Esophagus muscularis mucosa (tissue), 4 donors: Measurements from ENCODE around the gene CCDC17. TPM values are rescaled to one million over a fixed set of nuclear protein-coding genes. Genes with fewer than 3 reads are reported as not detected.
"Not testable (repeated sequence)": the region's sequence is repeated elsewhere in the genome, so short reads cannot be mapped to it uniquely, and the experiment has no call there.

Source experiments
- DNase-seq: peaks from one replicate; pipeline ENCODE4 v3.0.0-alpha.2; 2017; ENCODE audit errors: extremely low spot score
- H3K27ac ChIP-seq, 4 donors: fragments of 200-600 bp; sonication (generic); replicated peaks in 1 of 4; 1 replicate in 3 of 4; 2 replicates in 1 of 4; pipeline ENCODE4 v1.5.1; 2016 to 2019; ENCODE audit warnings: mild to moderate bottlenecking in 1 of 4
- H3K27me3 ChIP-seq, 4 donors: fragments of 200-600 bp; sonication (generic); one replicate each; pipeline versions ENCODE4 v1.5.1 to v1.6.0; 2016 to 2019
- H3K36me3 ChIP-seq, 4 donors: fragments of 200-600 bp; sonication (generic); one replicate each; pipeline ENCODE4 v1.5.1; 2016 to 2019
- H3K4me1 ChIP-seq, 4 donors: fragments of 200-600 bp; sonication (generic); one replicate each; pipeline ENCODE4 v1.5.1; 2016 to 2019
- H3K4me3 ChIP-seq, 4 donors: fragments of 200-600 bp; sonication (generic); 1 replicate in 2 of 4; 2 replicates in 2 of 4; pipeline ENCODE4 v1.5.1; 2016 to 2019; ENCODE audit warnings: mild to moderate bottlenecking in 4 of 4, moderate library complexity in 1 of 4
- H3K9me3 ChIP-seq, 4 donors: fragments of 200-600 bp; sonication (generic); 1 replicate in 3 of 4; 2 replicates in 1 of 4; pipeline ENCODE4 v1.5.1; 2016 to 2019
- EP300 ChIP-seq: sonication (generic); formaldehyde crosslinking; IDR thresholded peaks from one replicate; pipeline ENCODE4 v1.6.1; 2017; ENCODE audit warnings: antibody characterized with exemption
- POLR2A ChIP-seq: fragments of 450-650 bp; IDR thresholded peaks from one replicate; pipeline ENCODE4 v1.6.1; 2017; ENCODE audit warnings: antibody characterized with exemption, moderate library complexity, mild to moderate bottlenecking, low read depth
- POLR2AphosphoS5 ChIP-seq, 2 donors: sonication (generic); formaldehyde crosslinking; IDR thresholded peaks; one replicate each; pipeline ENCODE4 v1.6.1; 2017; ENCODE audit warnings: antibody characterized with exemption in 2 of 2
- WGBS: methylation state at CpG from one replicate; pipeline ENCODE4 v1.1.5; 2018; 5-methylcytosine and 5-hydroxymethylcytosine counted together
- intact Hi-C: fragments of 100-400 bp; cut with DNase I; formaldehyde crosslinking; loops from one replicate; pipeline ENCODE4 v1.15.1; 2023
- total RNA-seq, 4 donors: library from RNA; depleted of rRNA; stranded (reverse); fragments of >200 nt; gene quantifications; one replicate each; pipeline versions ENCODE4 v1.1.0 to v1.2.1, GENCODE V29; 2016
- TF ChIP-seq, protein P1 (sequence below), 3 experiments: fragments of 200-600 bp in 2 of 3; fragments of 450-650 bp in 1 of 3; sonication (generic) in 2 of 3; IDR thresholded peaks; one replicate each; pipeline ENCODE4 v1.5.1; 2017 to 2019; ENCODE audit warnings: antibody characterized with exemption in 3 of 3, mild to moderate bottlenecking in 2 of 3, moderate library complexity in 1 of 3

Gene CCDC17
- total RNA-seq, 4 donors from 2014 or later = 0.66 to 1.0 (median 0.90) TPM

DNA sequence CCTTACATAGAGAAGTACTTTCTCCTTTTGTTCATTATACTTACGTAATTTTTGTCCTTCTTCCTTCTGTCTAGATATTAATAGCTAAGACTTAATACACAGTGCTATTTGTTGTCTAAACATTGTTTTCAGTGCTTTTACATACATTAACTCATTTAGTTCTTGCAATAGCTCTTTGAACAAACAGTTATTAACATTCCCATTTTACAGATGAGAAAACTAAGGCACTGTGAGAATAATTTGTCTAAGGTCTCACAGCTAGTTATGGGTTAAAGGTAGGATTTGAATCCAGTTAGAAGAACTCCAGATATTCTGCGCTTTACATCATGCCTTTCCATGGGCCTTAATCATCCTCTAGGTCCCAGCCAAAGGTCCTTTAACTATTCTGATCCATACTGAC is 19.6 kb downstream of the CCDC17 start:
- TF ChIP-seq POLR2A = no peak
- no peak for TF ChIP-seq EP300
- no peak for TF ChIP-seq POLR2AphosphoS5 (IDR thresholded peaks at IDR 0.05)
- TF ChIP-seq, protein P1, sequence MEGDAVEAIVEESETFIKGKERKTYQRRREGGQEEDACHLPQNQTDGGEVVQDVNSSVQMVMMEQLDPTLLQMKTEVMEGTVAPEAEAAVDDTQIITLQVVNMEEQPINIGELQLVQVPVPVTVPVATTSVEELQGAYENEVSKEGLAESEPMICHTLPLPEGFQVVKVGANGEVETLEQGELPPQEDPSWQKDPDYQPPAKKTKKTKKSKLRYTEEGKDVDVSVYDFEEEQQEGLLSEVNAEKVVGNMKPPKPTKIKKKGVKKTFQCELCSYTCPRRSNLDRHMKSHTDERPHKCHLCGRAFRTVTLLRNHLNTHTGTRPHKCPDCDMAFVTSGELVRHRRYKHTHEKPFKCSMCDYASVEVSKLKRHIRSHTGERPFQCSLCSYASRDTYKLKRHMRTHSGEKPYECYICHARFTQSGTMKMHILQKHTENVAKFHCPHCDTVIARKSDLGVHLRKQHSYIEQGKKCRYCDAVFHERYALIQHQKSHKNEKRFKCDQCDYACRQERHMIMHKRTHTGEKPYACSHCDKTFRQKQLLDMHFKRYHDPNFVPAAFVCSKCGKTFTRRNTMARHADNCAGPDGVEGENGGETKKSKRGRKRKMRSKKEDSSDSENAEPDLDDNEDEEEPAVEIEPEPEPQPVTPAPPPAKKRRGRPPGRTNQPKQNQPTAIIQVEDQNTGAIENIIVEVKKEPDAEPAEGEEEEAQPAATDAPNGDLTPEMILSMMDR (IDR thresholded peaks at IDR 0.05) = no peak
- peaks cover 0 to 14% (median 11%) of the 10 kb centered on the region in 4 donors for H3K4me1 ChIP-seq
- H3K36me3 ChIP-seq = peaks cover 5 to 57% (median 34%) of the 10 kb centered on the region in 4 donors
- intact Hi-C loops = no loop called here
- DNase-seq = no peak
- H3K4me3 ChIP-seq = no peak overlapping the region
- H3K9me3 ChIP-seq = no peaks in the 10 kb centered on the region
- no peak overlapping the region for H3K27ac ChIP-seq
- no peaks in the 10 kb centered on the region for H3K27me3 ChIP-seq
- WGBS = 82% methylated on average over 2 of the region's 2 CpGs

DNA sequence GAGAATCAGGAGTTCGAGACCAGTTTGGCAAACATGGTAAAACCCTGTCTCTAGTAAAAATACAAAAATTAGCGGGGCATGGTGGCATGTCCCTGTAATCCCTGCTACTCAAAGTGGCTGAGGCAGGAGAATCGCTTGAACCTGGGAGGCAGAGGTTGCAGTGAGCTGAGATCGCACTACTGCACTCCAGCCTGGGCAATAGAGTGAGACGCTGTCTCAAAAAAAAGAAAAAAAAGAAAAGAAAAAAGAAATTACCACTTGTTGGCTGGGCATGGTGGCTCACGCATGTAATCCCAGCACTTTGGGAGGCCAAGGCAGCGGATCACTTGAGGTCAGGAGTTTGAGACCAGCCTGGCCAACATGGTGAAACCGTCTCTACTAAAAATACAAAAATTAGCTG is 27.1 kb downstream of the CCDC17 start:
- H3K9me3 ChIP-seq, H3K4me1 ChIP-seq, intact Hi-C loops, DNase-seq, H3K27ac ChIP-seq, H3K4me3 ChIP-seq, H3K27me3 ChIP-seq: not testable (repeated sequence)
- H3K36me3 ChIP-seq = peaks cover 13 to 43% (median 30%) of the 10 kb centered on the region in 4 donors
- WGBS = 94% methylated on average over 8 of the region's 8 CpGs

DNA sequence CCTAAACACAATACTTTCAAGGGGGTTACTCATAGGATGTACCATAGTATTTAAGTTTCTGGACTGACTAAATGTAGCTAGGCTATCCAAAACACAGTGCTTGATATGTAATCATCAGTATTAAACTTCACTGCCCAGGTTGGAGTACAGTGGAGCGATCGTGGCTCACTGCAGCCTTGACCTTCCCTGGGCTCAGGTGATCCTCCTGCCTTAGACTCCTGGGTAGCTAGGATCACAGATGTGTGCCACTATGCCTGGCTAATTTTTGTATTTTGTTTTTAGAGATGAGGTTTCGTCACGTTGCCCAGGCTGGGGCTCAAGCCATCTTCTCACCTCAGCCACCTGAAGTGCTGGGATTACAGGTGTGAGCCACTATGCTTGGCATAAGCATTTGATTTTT is 29.4 kb downstream of the CCDC17 start:
- H3K36me3 ChIP-seq = peaks cover 13 to 50% (median 32%) of the 10 kb centered on the region in 4 donors
- TF ChIP-seq, protein P1 (IDR thresholded peaks at IDR 0.05) = no peak
- TF ChIP-seq POLR2AphosphoS5 (IDR thresholded peaks at IDR 0.05) (no peak), EP300 (no peak), POLR2A (no peak)
- no peaks in the 10 kb centered on the region for H3K27me3 ChIP-seq
- H3K9me3 ChIP-seq = no peaks in the 10 kb centered on the region
- no peak overlapping the region for H3K4me3 ChIP-seq
- WGBS = 92% methylated on average over 4 of the region's 4 CpGs
- no peak for DNase-seq
- no peak overlapping the region for H3K27ac ChIP-seq
- peaks cover 0 to 12% (median 9%) of the 10 kb centered on the region in 4 donors for H3K4me1 ChIP-seq
- intact Hi-C loops = no loop called here

DNA sequence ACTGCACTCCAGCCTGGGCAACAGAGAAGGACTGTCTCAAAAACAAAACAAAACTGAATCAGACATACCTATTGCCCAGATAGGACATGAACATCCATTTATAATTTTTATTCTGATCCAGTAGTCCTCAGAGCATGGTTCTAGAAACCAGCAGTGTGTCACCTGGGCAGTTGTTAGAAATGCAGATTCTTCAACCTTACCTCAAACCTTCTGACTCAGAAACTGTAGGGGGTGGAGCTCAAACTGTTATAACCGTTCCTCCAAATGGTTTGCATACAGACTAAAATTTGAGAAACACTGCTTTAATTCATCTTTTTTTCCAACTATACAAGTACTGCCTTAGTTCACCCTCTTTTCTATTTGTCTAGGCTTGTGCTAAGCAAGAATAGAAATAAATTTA is 34.0 kb downstream of the CCDC17 start:
- Histone ChIP-seq H3K4me3 (no peak overlapping the region), H3K27ac (no peak overlapping the region), H3K4me1 (peaks cover 17 to 39% (median 33%) of the 10 kb centered on the region in 4 donors), H3K9me3 (no peaks in the 10 kb centered on the region), H3K27me3 (no peaks in the 10 kb centered on the region), H3K36me3 (peaks cover 8 to 36% (median 25%) of the 10 kb centered on the region in 4 donors)
- 75% methylated on average over 1 of the region's 1 CpG for WGBS
- TF ChIP-seq POLR2AphosphoS5 (IDR thresholded peaks at IDR 0.05) (no peak), POLR2A (no peak), EP300 (no peak)
- TF ChIP-seq, protein P1 (IDR thresholded peaks at IDR 0.05) = no peak
- intact Hi-C loops = loop anchor here (5.0 kb wide), 1 partner anchor 97 kb away; the partner anchor contains the start of genes GPBP1L1 and TMEM69
- DNase-seq = no peak

DNA sequence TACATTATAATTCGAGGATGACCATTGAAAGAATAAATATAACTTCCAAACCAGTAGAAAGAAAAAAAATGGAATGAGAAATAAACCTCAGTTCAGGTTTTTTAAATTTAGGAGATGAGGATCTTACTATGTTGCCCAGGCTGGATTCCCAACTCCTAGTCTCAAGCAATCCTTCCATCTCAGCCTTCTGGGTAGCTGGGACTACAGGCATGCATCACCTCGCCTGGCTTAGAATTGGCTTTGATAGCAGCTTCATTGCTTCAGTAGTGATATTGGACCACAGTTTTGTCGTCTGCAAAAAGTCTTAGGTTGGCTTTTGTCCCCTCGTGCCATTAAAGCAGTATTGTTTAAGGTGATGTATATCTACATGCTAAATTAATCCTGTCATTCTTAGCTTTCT is 37.1 kb downstream of the CCDC17 start:
- intact Hi-C loops = loop anchor here (5.0 kb wide), 1 partner anchor 101 kb away; the partner anchor contains the start of genes GPBP1L1 and TMEM69
- H3K4me3 ChIP-seq = no peak overlapping the region
- no peak for DNase-seq
- WGBS = 70% methylated on average over 4 of the region's 4 CpGs
- H3K36me3 ChIP-seq = peaks cover 0 to 7% (median 2%) of the 10 kb centered on the region in 4 donors
- H3K9me3 ChIP-seq = no peaks in the 10 kb centered on the region
- H3K27ac ChIP-seq = no peak overlapping the region
- no peaks in the 10 kb centered on the region for H3K27me3 ChIP-seq
- H3K4me1 ChIP-seq = peaks cover 22 to 52% (median 40%) of the 10 kb centered on the region in 4 donors
- TF ChIP-seq POLR2A (no peak), POLR2AphosphoS5 (IDR thresholded peaks at IDR 0.05) (no peak), EP300 (no peak)
- TF ChIP-seq, protein P1 (IDR thresholded peaks at IDR 0.05) = no peak
